Sigmoid colon (tissue), 4 donors: ENCODE results near the gene SLC3A2.

ENCODE experiments used
- POLR2A ChIP-seq, 2 donors: fragments of 450-650 bp; IDR thresholded peaks; one replicate each; pipeline ENCODE4 v1.6.1; 2016; ENCODE audit warnings: antibody characterized with exemption in 2 of 2, mild to moderate bottlenecking in 2 of 2, moderate library complexity in 2 of 2
- POLR2AphosphoS5 ChIP-seq, 4 donors: sonication (generic); formaldehyde crosslinking; IDR thresholded peaks; one replicate each; pipeline ENCODE4 v1.6.1; 2017; ENCODE audit warnings: antibody characterized with exemption in 4 of 4
- TF ChIP-seq, protein P1 (sequence below), 4 experiments: fragments of 450-650 bp in 3 of 4; fragments of 200-600 bp in 1 of 4; IDR thresholded peaks; one replicate each; pipeline ENCODE4 v1.5.1; 2016 to 2019; ENCODE audit warnings: antibody characterized with exemption in 4 of 4, mild to moderate bottlenecking in 3 of 4, moderate library complexity in 2 of 4

DNA sequence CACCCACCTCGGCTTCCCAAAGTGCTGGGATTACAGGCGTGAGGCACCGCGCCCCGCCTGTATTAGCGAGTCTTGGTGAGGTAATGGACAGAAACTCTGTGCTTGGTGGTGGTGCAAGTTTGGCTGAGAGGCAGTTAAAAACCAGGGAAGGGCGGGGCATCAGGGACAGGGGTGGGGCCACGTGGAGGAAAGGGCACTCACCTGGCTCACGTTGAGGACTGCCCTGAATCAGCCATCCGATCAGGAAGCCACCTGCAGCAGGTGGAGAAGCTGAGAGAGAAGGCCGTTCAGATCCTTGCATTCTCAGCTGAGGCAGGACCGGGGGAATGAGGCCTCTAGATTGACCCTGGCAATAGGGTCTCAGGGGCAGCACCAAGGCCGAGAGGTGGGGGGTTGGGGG is 52.6 kb downstream of the SLC3A2 start:
- TF ChIP-seq, protein P1, sequence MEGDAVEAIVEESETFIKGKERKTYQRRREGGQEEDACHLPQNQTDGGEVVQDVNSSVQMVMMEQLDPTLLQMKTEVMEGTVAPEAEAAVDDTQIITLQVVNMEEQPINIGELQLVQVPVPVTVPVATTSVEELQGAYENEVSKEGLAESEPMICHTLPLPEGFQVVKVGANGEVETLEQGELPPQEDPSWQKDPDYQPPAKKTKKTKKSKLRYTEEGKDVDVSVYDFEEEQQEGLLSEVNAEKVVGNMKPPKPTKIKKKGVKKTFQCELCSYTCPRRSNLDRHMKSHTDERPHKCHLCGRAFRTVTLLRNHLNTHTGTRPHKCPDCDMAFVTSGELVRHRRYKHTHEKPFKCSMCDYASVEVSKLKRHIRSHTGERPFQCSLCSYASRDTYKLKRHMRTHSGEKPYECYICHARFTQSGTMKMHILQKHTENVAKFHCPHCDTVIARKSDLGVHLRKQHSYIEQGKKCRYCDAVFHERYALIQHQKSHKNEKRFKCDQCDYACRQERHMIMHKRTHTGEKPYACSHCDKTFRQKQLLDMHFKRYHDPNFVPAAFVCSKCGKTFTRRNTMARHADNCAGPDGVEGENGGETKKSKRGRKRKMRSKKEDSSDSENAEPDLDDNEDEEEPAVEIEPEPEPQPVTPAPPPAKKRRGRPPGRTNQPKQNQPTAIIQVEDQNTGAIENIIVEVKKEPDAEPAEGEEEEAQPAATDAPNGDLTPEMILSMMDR (IDR thresholded peaks at IDR 0.05), result no peak
- TF ChIP-seq POLR2A (IDR thresholded peaks at IDR 0.05) (no peak), POLR2AphosphoS5 (IDR thresholded peaks at IDR 0.05) (no peak)
